Measurements from ENCODE around the gene OR4C46.
"Not testable (repeated sequence)": the region's sequence is repeated elsewhere in the genome, so short reads cannot be mapped to it uniquely, and the experiment has no call there.

OR4C46 gene

DNA sequence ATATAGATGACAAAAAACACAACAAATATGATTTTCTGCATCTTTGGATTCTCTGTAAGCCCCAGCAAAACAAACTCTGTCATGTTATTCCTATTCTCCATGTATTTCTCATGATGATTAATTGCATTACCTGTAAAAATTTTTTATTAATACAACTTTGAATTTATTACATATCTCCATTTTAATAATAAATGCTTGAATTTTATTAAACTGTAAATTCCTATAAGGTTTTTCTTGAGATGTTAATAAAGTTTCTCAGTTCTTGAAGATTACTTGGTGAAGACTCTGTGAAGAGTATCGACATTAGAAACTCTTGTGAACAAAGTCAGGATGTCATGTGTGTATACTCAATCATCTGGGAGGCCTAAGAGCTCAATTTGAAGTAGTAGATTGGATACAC is at the start of gene OR4C46:
TSS of gene OR4C46 (minus strand) at position 101 of the 400 bp plus-strand sequence. CDS start at position 101, 0 bp downstream.
- DNase-seq = no peak

DNA sequence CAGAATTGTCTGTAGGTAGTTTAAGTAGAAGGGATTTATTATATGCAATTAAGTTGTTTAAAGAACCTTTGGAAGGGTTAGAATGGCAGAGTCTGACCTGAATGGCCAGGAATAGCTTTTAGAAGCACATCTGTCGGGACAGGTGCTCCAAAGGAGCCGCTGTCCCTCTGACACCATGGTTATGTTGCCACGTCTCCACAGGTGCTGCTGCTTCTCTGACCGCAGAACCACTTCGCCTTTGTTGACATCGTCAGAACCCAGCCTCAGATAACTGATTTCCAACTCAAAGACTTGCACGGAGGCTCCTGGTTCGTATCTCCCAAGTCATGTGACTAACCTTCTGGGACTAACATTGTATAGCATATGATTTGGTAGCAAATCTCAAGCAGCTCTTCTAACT is 41.8 kb upstream of the OR4C46 start:
- not testable (repeated sequence) for DNase-seq

DNA sequence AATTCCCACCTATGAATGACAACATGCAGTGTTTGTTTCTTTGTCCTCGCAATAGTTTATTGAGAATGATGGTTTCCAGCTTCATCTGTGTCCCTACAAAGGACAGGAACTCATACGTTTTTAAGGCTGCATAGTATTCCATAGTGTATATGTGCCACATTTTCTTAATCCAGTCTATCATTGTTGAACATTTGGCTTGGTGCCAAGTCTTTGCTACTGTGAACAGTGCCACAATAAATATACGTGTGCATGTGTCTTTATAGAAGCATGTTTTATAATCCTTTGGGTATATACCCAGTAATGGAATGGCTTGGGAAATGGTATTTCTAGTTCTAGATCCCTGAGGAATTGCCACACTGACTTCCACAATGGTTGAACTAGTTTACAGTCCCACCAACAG is 42.4 kb downstream of the OR4C46 start:
- not testable (repeated sequence) for DNase-seq

DNA sequence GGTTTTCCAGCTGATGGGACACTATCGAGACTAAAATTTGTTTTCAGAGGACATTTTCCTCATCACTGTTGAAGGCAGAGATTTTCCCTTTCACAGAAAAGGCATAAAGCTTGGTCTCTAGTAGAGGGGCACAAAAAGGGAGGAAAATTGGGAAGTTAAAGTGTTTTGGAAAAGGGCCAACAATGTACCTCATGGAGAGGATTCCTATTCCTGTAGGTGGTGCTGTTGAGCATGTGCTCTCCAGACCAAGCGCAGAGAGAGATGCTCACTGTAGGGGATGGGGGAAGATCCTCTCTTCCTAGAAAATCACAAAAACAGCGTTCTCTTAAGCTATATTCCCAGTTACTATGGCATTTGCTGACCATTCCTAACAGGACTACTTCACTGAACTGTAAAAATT is 44.9 kb downstream of the OR4C46 start:
- no peak for DNase-seq

DNA sequence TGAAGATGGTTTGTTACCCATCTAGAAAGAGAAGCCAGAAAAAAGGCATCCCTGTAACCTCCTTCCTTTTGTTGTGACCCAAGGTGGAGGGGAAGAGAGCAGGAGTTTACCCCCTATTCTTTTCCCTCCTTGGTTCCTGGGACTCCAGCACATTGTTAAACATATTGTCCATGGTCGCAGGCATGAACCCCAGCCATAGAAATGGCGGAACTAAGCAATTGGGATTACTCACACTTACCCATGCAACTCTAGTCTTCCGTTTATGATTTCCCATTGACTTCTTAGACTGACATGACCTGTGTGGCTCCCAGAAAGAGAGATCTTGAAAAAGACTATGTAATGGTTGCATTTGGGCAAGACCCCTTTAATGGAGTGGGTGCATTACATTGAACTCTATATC is 45.4 kb downstream of the OR4C46 start:
- DNase-seq = no peak
